OCI-LY1 (cell line): ENCODE results near the gene ACR.

Source experiments
- CTCF ChIP-seq: fragments of 200-600 bp; sonication (generic), shearing (Covaris generic); IDR thresholded peaks from 2 replicates; pipeline ENCODE4 v1.5.1; 2017; ENCODE audit warnings: mild to moderate bottlenecking, antibody characterized with exemption, low read length, moderate library complexity, mixed read lengths
- EZH2 ChIP-seq: fragments of 200-600 bp; sonication (generic), shearing (Covaris generic); IDR thresholded peaks from 2 replicates; pipeline ENCODE4 v1.8.0; 2017; ENCODE audit warnings: borderline replicate concordance, mixed run types, mild to moderate bottlenecking, antibody characterized with exemption, low read length, moderate library complexity, mixed read lengths

GRCh38 chr22:50715776-50716175, 22.2 kb upstream of the ACR start:
- TF ChIP-seq CTCF (no peak), EZH2 (no peak)
